GM06990 (cell line): ENCODE data around the gene ARID4B.

Source experiments
- DNase-seq: peaks from one replicate; pipeline ENCODE4 v3.0.0-alpha.2; 2011; ENCODE audit not compliant: insufficient read length; ENCODE audit errors: extremely low read depth
- H3K27me3 ChIP-seq: replicated peaks from 2 replicates; pipeline ENCODE4 v1.6.0; 2011; ENCODE audit warnings: low read length; ENCODE audit not compliant: control insufficient read depth, insufficient read depth
- H3K36me3 ChIP-seq: 2 replicates; pipeline ENCODE4 v1.5.1; 2011; ENCODE audit warnings: low read length; ENCODE audit not compliant: control insufficient read depth, insufficient read depth
- H3K4me3 ChIP-seq: replicated peaks from 2 replicates; pipeline ENCODE4 v1.5.1; 2011; ENCODE audit warnings: low read depth, mild to moderate bottlenecking, control low read depth, low read length
- TF ChIP-seq, protein P1 (sequence below): IDR thresholded peaks from 2 replicates; pipeline ENCODE4 v1.5.1; 2011; ENCODE audit warnings: low read length, control low read depth, mild to moderate bottlenecking, inconsistent platforms; ENCODE audit not compliant: insufficient read depth, poor library complexity, severe bottlenecking

ARID4B gene

GRCh38 chr1:235291599-235292091 lies 36.3 kb downstream of the ARID4B start:
- Histone ChIP-seq H3K27me3 (no peaks in the 10 kb centered on the region), H3K4me3 (no peak overlapping the region), H3K36me3 (no peaks in the 10 kb centered on the region)
- no peak for DNase-seq
- TF ChIP-seq, protein P1, sequence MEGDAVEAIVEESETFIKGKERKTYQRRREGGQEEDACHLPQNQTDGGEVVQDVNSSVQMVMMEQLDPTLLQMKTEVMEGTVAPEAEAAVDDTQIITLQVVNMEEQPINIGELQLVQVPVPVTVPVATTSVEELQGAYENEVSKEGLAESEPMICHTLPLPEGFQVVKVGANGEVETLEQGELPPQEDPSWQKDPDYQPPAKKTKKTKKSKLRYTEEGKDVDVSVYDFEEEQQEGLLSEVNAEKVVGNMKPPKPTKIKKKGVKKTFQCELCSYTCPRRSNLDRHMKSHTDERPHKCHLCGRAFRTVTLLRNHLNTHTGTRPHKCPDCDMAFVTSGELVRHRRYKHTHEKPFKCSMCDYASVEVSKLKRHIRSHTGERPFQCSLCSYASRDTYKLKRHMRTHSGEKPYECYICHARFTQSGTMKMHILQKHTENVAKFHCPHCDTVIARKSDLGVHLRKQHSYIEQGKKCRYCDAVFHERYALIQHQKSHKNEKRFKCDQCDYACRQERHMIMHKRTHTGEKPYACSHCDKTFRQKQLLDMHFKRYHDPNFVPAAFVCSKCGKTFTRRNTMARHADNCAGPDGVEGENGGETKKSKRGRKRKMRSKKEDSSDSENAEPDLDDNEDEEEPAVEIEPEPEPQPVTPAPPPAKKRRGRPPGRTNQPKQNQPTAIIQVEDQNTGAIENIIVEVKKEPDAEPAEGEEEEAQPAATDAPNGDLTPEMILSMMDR: no peak

GRCh38 chr1:235290740-235291502 lies 37.1 kb downstream of the ARID4B start:
- Histone ChIP-seq H3K27me3 (no peaks in the 10 kb centered on the region), H3K4me3 (no peak overlapping the region), H3K36me3 (no peaks in the 10 kb centered on the region)
- no peak for DNase-seq
- TF ChIP-seq, protein P1: no peak

DNA sequence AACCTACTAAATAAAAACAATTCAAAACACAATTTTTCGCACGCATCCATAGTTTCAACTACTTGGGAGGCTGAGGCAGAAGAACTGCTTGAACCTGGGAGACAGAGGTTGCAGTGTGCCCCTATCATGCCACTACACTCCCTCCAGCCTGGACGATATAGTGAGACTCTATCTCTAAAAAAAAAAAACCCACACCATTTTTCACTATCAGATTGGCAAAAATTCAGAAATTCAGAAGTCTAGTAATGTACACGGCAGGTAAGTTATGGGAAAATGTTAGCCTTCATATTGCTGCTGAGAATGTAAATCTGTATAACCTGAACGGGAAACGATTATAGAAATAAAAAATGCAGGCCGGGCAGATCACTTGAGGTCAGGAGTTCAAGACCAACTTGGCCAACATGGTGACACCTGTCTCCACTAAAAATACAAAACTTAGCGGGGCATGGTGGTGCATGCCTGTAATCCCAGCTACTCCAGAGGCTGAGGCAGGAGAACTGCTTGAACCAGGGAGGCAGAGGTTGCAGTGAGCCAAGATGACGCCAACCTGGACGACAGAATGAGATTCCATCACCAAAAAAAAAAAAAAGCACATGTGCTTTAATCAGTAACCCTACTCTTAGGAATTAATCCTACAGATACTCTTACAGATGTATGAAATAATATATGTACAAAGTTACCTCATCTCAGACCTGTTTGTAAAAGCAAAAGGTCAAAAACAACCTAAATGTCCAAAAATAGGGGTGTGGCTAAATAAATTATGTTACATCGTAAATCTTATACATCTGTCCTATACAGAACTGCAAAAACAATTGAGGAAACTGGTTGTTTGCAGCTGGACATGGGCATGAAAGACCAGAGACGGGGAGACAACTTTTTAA lies 37.9 kb downstream of the ARID4B start:
- Histone ChIP-seq H3K27me3 (no peaks in the 10 kb centered on the region), H3K4me3 (no peak overlapping the region), H3K36me3 (no peaks in the 10 kb centered on the region)
- DNase-seq: no peak
- TF ChIP-seq, protein P1: no peak

- no peaks in the 10 kb centered on the region for H3K36me3 ChIP-seq
- no peak overlapping the region for H3K4me3 ChIP-seq
- TF ChIP-seq, protein P1: no peak
- H3K27me3 ChIP-seq: no peaks in the 10 kb centered on the region
- no peak for DNase-seq
These were observed 40.6 kb downstream of the ARID4B start for GRCh38 chr1:235287208-235287882.

GRCh38 chr1:235286667-235287066 lies 41.3 kb downstream of the ARID4B start:
- TF ChIP-seq, protein P1: no peak
- no peak for DNase-seq
- H3K36me3 ChIP-seq: no peaks in the 10 kb centered on the region
- H3K4me3 ChIP-seq: no peak overlapping the region
- no peaks in the 10 kb centered on the region for H3K27me3 ChIP-seq
